HepG2 (cell line): ENCODE data around the gene PLSCR4. TPM values are rescaled to one million over a fixed set of nuclear protein-coding genes. Genes with fewer than 3 reads are reported as not detected.
A peak's percentile ranks its signal among the peaks of the same experiment; 100 is the strongest.

Experiments used
- ATAC-seq: fragments of 200-7000 bp; cut with Tn5 transposase; 3 replicates; pipeline ENCODE4 v1.9.1; 2020; ENCODE audit warnings: mild to moderate bottlenecking, moderate library complexity
- BruUV-seq: library from RNA; stranded (reverse); fragments of 400-500 nt; replicated peaks from 2 replicates; lab custom pipeline; 2021; lab: Mats Ljungman, UMichigan
- CTCF ChIA-PET: fragments of 300-600 bp; formaldehyde crosslinking; extraction: SDS; loops from one replicate; lab custom pipeline; 2021; ENCODE audit warnings: low total read pairs, inconsistent platforms, low intra/inter-chr PET ratio; lab: Yijun Ruan, JAX
- POLR2A ChIA-PET: fragments of 350-600 bp; sonication (Branson Sonifier 250); formaldehyde crosslinking; loops from one replicate; lab custom pipeline; 2020; ENCODE audit warnings: antibody characterized with exemption, inconsistent platforms; lab: Yijun Ruan, JAX
- DNase-seq: peaks from one replicate; pipeline ENCODE4 v3.0.0-alpha.2; 2015; ENCODE audit warnings: low spot score
- FAIRE-seq: peaks from 3 replicates; lab custom pipeline; 2011; peaks lifted over from hg19 to GRCh38; lab: Jason Lieb, UNC
- H2AFZ ChIP-seq: one replicate; pipeline ENCODE4 v1.6.1; 2011; ENCODE audit warnings: low read length, inconsistent platforms
- H3K27ac ChIP-seq: fragments of 300-600 bp; 3 replicates; pipeline ENCODE4 v1.8.0; 2011; ENCODE audit warnings: mixed run types, mild to moderate bottlenecking, mixed read lengths, low read length, inconsistent platforms; ENCODE audit not compliant: insufficient read depth; ENCODE audit errors: extremely low read length
- H3K27me3 ChIP-seq, 2 experiments: fragments of 200-600 bp in 1 of 2; 2 replicates in 1 of 2; 3 replicates in 1 of 2; pipeline versions ENCODE4 v1.6.0 to v1.8.0; 2011; ENCODE audit warnings: low read length in 2 of 2, mild to moderate bottlenecking in 2 of 2, moderate library complexity in 2 of 2, inconsistent platforms in 1 of 2; ENCODE audit not compliant: insufficient read depth in 2 of 2, control insufficient read depth in 1 of 2
- H3K36me3 ChIP-seq, 2 experiments: fragments of 200-600 bp in 1 of 2; replicated peaks in 1 of 2; 2 replicates in 1 of 2; 3 replicates in 1 of 2; pipeline versions ENCODE4 v1.5.1 to v1.8.0; 2011; ENCODE audit warnings: low read length in 2 of 2, inconsistent platforms in 1 of 2; ENCODE audit not compliant: insufficient read depth in 2 of 2, control insufficient read depth in 1 of 2
- H3K4me1 ChIP-seq: 2 replicates; pipeline ENCODE4 v1.5.1; 2012; ENCODE audit warnings: low read length, inconsistent platforms; ENCODE audit not compliant: insufficient read depth
- H3K4me2 ChIP-seq: 2 replicates; pipeline ENCODE4 v1.6.0; 2011; ENCODE audit warnings: low read depth, low read length, inconsistent platforms
- H3K4me3 ChIP-seq, 3 experiments: fragments of 200-600 bp in 1 of 3; sonication (generic), shearing (Covaris generic) in 1 of 3; replicated peaks in 1 of 3; 2 replicates each; pipeline ENCODE4 v1.5.1; 2011 to 2016; ENCODE audit warnings: low read length in 3 of 3, inconsistent platforms in 2 of 3, low read depth in 2 of 3, mild to moderate bottlenecking in 2 of 3, control low read depth in 1 of 3, mixed read lengths in 1 of 3; ENCODE audit not compliant: insufficient read depth in 1 of 3
- H3K79me2 ChIP-seq: one replicate; pipeline ENCODE4 v1.6.1; 2011; ENCODE audit warnings: low read length, inconsistent platforms; ENCODE audit not compliant: insufficient read depth
- H3K9ac ChIP-seq: 2 replicates; pipeline ENCODE4 v1.6.0; 2011; ENCODE audit warnings: mild to moderate bottlenecking, low read depth, low read length, inconsistent platforms; ENCODE audit not compliant: insufficient read depth
- H3K9me3 ChIP-seq: 2 replicates; pipeline ENCODE4 v1.5.1; 2012; ENCODE audit warnings: mild to moderate bottlenecking, low read length
- H4K20me1 ChIP-seq: 2 replicates; pipeline ENCODE4 v1.6.0; 2011; ENCODE audit warnings: inconsistent platforms, mild to moderate bottlenecking, low read length, moderate library complexity; ENCODE audit not compliant: insufficient read depth
- ARID4A ChIP-seq: sonication (generic); formaldehyde crosslinking; IDR thresholded peaks from 2 replicates; pipeline ENCODE4 v1.5.0; 2020; ENCODE audit warnings: mild to moderate bottlenecking, missing genetic modification reagents, borderline replicate concordance
- GFI1 ChIP-seq: sonication (generic); formaldehyde crosslinking; IDR thresholded peaks from 2 replicates; pipeline ENCODE4 v1.5.0; 2020; ENCODE audit warnings: missing genetic modification reagents, mild to moderate bottlenecking, borderline replicate concordance
- MIER3 ChIP-seq: IDR thresholded peaks from 2 replicates; pipeline ENCODE4 v1.6.1; 2016; ENCODE audit warnings: missing compliant biosample characterization, borderline replicate concordance
- RBFOX2 ChIP-seq: fragments of 200-400 bp; formaldehyde crosslinking; IDR thresholded peaks from 2 replicates; pipeline ENCODE4 v1.6.1; 2017; ENCODE audit warnings: low read depth, mild to moderate bottlenecking, low read length
- RBM22 ChIP-seq: fragments of 200-400 bp; formaldehyde crosslinking; optimal IDR thresholded peaks from 2 replicates; pipeline ENCODE3; 2017; ENCODE audit warnings: mild to moderate bottlenecking, low read length, moderate library complexity
- SAP130 ChIP-seq: IDR thresholded peaks from 2 replicates; pipeline ENCODE4 v1.6.1; 2016; ENCODE audit warnings: low read depth
- ZNF790 ChIP-seq: sonication (generic); formaldehyde crosslinking; IDR thresholded peaks from 2 replicates; pipeline ENCODE4 v1.8.0; 2022; ENCODE audit warnings: missing genetic modification reagents, mild to moderate bottlenecking, borderline replicate concordance
- WGBS: methylation state at CpG from one replicate; pipeline ENCODE4 v1.1.6; 2017; ENCODE audit warnings: low lambda C conversion rate; 5-methylcytosine and 5-hydroxymethylcytosine counted together
- in situ Hi-C: cut with HindIII; loops from 2 replicates; pipeline ENCODE4 v1.10.0; 2017; ENCODE audit warnings: low pct_unique_long_range_greater_than_20kb; ENCODE audit not compliant: extremely low pct_ligation_motif_present
- intact Hi-C: fragments of 100-400 bp; cut with micrococcal nuclease; formaldehyde crosslinking; loops from one replicate; pipeline ENCODE4 v1.10.0; 2022; ENCODE audit not compliant: unreplicated experiment
- polyA plus RNA-seq, 8 experiments: library from polyadenylated mRNA; depleted of rRNA in 3 of 8; stranded (reverse) in 7 of 8; unstranded in 1 of 8; fragments of >200 nt; fragmentation: Illumina TruSeq in 4 of 8; extraction: Trizol in 4 of 8; gene quantifications; 2 replicates each; pipeline versions ENCODE4 v1.2.1 to v1.2.3, GENCODE V29; 2011 to 2016; ENCODE audit warnings: low read depth in 4 of 8, missing spikeins in 1 of 8, mixed read lengths in 1 of 8; ENCODE audit not compliant: insufficient read depth in 1 of 8
- total RNA-seq, 5 experiments: library from RNA; depleted of rRNA; stranded (reverse); fragments of >200 nt; fragmentation: Illumina TruSeq; extraction: Trizol; gene quantifications; 2 replicates each; pipeline ENCODE4 v1.2.3, GENCODE V29; 2016; ENCODE audit warnings: low read depth in 1 of 5

PLSCR4 gene
- total and polyA plus RNA-seq, 2 of the 13 experiments (the other 11 are each of a cell fraction or from before 2014, with no cell fraction given): 1.5 to 59.0 TPM

DNA sequence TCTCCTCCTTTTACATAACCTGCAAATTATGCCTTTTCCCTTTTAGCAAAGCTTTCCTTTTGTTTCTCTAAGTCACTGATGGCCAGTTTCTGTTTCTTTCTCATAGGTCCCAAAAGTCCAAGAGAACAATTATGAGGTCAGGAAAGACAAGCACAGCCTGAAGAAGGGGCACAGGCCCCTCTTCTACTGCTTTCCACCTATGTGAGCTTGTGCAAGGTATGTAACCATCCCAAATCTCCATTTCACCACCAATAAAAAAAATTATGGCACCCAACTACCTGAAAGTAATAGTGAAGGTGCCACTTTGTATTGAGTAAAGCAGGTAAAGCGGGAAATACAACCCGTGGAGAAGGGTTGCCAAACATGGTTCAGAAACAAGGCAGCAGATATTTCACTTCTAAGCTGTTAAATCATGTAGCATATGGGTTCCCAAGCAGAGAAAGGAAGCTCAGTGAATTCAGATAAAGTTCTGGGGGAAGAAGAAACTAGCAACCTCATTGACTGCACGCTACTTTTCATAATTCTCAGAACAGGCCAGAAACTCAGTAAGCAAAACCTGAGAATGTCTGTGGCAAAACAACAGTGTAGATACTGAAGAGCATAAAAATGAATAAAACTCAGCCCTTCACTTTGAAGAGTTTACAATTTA is 94.1 kb downstream of the PLSCR4 start:
- no peak for FAIRE-seq
- peaks cover 86% of the 10 kb centered on the region for H4K20me1 ChIP-seq
- intact Hi-C loops: loop anchor here (10.0 kb wide), 1 partner anchor 1208 kb away; no protein-coding TSS in a partner anchor
- no peaks in the 10 kb centered on the region for H3K9me3 ChIP-seq
- peak overlapping the region; percentile 53 for H3K27ac ChIP-seq
- H3K9ac ChIP-seq: peak overlapping the region; percentile 92
- ChIA-PET POLR2A (interaction anchor here (1.1 kb wide), 1 partner anchor 68 kb away, joined by 3 read pairs; no protein-coding TSS in a partner anchor), CTCF (no interaction called here)
- H3K79me2 ChIP-seq: peaks cover 95% of the 10 kb centered on the region
- H3K4me2 ChIP-seq: peak overlapping the region; percentile 87
- DNase-seq: no peak
- H2AFZ ChIP-seq: no peak overlapping the region
- H3K36me3 ChIP-seq: peaks cover 0 to 4% of the 10 kb centered on the region in 2 experiments; a peak in 3 of 5 replicates
- H3K4me3 ChIP-seq: peak overlapping the region; percentile 94 to 96 (median 94)
- H3K4me1 ChIP-seq: peaks cover 65% of the 10 kb centered on the region
- no peak for ATAC-seq
- 34% methylated on average over 3 of the region's 3 CpGs for WGBS
- no TSS peak for BruUV-seq
- in situ Hi-C loops: no loop called here
- no peaks in the 10 kb centered on the region; a peak in 1 of 5 replicates for H3K27me3 ChIP-seq
- TF ChIP-seq RBFOX2: peak; percentile 41; the same call in 1 of the 2 replicates
- TF ChIP-seq SAP130 (CRISPR knock-in tag): 0 out of 2 replicates have a peak, but pooled peaks have one; percentile 30
- TF ChIP-seq ARID4A: 0 out of 2 replicates have a peak, but pooled peaks have one; percentile 19
- TF ChIP-seq RBM22: peak; percentile 23
- TF ChIP-seq MIER3 (CRISPR knock-in tag): no peak
- no peak for TF ChIP-seq ZNF790 (CRISPR knock-in tag)
- TF ChIP-seq GFI1: 0 out of 2 replicates have a peak, but pooled peaks have one; percentile 10
